ENCODE data around the gene PHACTR3.

DNA sequence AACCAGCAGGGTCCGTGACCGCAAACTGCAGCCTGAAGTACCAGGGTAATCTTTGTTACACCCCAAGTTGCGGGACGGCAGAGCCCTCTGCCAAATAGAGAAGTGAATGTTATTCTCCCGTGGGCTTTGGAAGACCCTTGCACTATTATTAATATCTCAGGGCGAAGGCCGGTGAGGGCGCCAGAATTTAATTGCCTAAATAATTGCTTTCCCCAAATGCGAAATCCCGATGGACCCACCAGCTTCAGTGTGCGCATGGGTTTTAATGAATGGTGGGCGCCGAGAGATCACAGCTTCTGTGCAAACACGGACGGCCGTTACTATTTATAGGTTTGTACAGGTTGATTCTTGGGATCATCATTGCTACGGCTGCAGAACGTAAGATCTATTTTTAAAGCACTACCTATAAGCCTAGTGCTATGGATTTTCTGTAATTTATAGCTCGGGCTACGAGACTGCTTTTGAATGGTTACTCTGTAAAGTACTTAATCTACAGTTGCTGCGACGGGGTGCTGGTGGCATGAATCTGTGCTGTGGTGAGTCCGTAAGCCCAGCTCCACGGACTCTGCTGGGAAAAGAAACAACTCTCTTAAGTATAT, 15.2 kb upstream of the PHACTR3 start:
- TF ChIP-seq, protein P1, sequence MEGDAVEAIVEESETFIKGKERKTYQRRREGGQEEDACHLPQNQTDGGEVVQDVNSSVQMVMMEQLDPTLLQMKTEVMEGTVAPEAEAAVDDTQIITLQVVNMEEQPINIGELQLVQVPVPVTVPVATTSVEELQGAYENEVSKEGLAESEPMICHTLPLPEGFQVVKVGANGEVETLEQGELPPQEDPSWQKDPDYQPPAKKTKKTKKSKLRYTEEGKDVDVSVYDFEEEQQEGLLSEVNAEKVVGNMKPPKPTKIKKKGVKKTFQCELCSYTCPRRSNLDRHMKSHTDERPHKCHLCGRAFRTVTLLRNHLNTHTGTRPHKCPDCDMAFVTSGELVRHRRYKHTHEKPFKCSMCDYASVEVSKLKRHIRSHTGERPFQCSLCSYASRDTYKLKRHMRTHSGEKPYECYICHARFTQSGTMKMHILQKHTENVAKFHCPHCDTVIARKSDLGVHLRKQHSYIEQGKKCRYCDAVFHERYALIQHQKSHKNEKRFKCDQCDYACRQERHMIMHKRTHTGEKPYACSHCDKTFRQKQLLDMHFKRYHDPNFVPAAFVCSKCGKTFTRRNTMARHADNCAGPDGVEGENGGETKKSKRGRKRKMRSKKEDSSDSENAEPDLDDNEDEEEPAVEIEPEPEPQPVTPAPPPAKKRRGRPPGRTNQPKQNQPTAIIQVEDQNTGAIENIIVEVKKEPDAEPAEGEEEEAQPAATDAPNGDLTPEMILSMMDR (IDR thresholded peaks at IDR 0.05; ENCODE audit: low read depth, low read length, poor library complexity, severe bottlenecking): no peak
- TF ChIP-seq EZH2phosphoT487 (IDR thresholded peaks at IDR 0.05; ENCODE audit: borderline replicate concordance, low read length): no peak
